Measurements from ENCODE around the gene MAP4. TPM values are rescaled to one million over a fixed set of nuclear protein-coding genes. Genes with fewer than 3 reads are reported as not detected.
"Not testable (repeated sequence)": the region's sequence is repeated elsewhere in the genome, so short reads cannot be mapped to it uniquely, and the experiment has no call there.

Gene MAP4
- polyA plus RNA-seq, 2 of the 4 experiments (the other 2 are of a cell fraction), result 77.7 to 98.5 TPM

- CTCF ChIA-PET, result no interaction called here
- POLR2A ChIA-PET, result no interaction called here
- Histone ChIP-seq H3K4me2 (no peak overlapping the region), H3K4me3 (no peak overlapping the region), H3K4me1 (no peaks in the 10 kb centered on the region), H3K9me3 (no peaks in the 10 kb centered on the region), H3K27ac (no peak overlapping the region)
- ATAC-seq (no peak), FAIRE-seq (no peak), DNase-seq (ENCODE audit: low read depth in 1 of 2, low spot score in 1 of 2) (no peak)
- TF ChIP-seq ZNF302 (CRISPR knock-in tag; IDR thresholded peaks at IDR 0.05), result no peak
- no peak for TF ChIP-seq CBX2 (IDR thresholded peaks at IDR 0.05; ENCODE audit: borderline replicate concordance, low read depth)
- no peak for TF ChIP-seq HOXB13 (CRISPR knock-in tag; IDR thresholded peaks at IDR 0.05; ENCODE audit: low read depth)
- no peak for TF ChIP-seq FOSL2 (IDR thresholded peaks at IDR 0.05)
- no peak for TF ChIP-seq FOSL2 (CRISPR knock-in tag; IDR thresholded peaks at IDR 0.05)
- no peak for TF ChIP-seq FOSB (CRISPR knock-in tag; IDR thresholded peaks at IDR 0.05)
- no peak for TF ChIP-seq ZFP36 (IDR thresholded peaks at IDR 0.05; ENCODE audit: borderline replicate concordance, partially characterized antibody)
- TF ChIP-seq HES2 (IDR thresholded peaks at IDR 0.05), result no peak
- no peak for TF ChIP-seq JUNB (IDR thresholded peaks at IDR 0.05)
- TF ChIP-seq CBX8 (IDR thresholded peaks at IDR 0.05), result no peak
- no peak for TF ChIP-seq HOXB5 (CRISPR knock-in tag; IDR thresholded peaks at IDR 0.05)
- 94% methylated on average over 4 of the region's 4 CpGs for WGBS (ENCODE audit: missing lambda C conversion rate)
These were observed 127.0 kb downstream of the MAP4 start for GRCh38 chr3:47888986-47889757.

GRCh38 chr3:47887991-47888390 is 128.2 kb downstream of the MAP4 start:
- POLR2A ChIA-PET; H3K4me1 ChIP-seq; H3K9me3 ChIP-seq; H3K4me2 ChIP-seq; H3K4me3 ChIP-seq; FAIRE-seq; H3K27ac ChIP-seq; DNase-seq (ENCODE audit: low read depth in 1 of 2, low spot score in 1 of 2); ATAC-seq: not testable (repeated sequence)
- WGBS (ENCODE audit: missing lambda C conversion rate), result 92% methylated on average over 5 of the region's 9 CpGs
- CTCF ChIA-PET, result interaction anchor here (0.6 kb wide), 1 partner anchor 112 kb away, joined by 3 read pairs; no protein-coding TSS in a partner anchor

- Histone ChIP-seq H3K9me3 (no peaks in the 10 kb centered on the region), H3K4me3 (no peak overlapping the region), H3K4me2 (no peak overlapping the region), H3K27ac (no peak overlapping the region), H3K4me1 (no peaks in the 10 kb centered on the region)
- ChIA-PET CTCF (no interaction called here), POLR2A (no interaction called here)
- DNase-seq (ENCODE audit: low read depth in 1 of 2, low spot score in 1 of 2) (no peak), FAIRE-seq (no peak), ATAC-seq (no peak)
- 89% methylated on average over 1 of the region's 1 CpG for WGBS (ENCODE audit: missing lambda C conversion rate)
- TF ChIP-seq E2F6 (IDR thresholded peaks at IDR 0.05; ENCODE audit: borderline replicate concordance, low read depth) (no peak), POLR2A (IDR thresholded peaks at IDR 0.05; ENCODE audit: low read length) (no peak), CBX8 (IDR thresholded peaks at IDR 0.05) (no peak), ZSCAN20 (CRISPR knock-in tag; IDR thresholded peaks at IDR 0.05) (no peak), CHD4 (IDR thresholded peaks at IDR 0.05; ENCODE audit: borderline replicate concordance) (no peak), MAX (IDR thresholded peaks at IDR 0.05) (no peak), HEYL (CRISPR knock-in tag; IDR thresholded peaks at IDR 0.05) (no peak), USF2 (IDR thresholded peaks at IDR 0.05) (no peak), CEBPB (IDR thresholded peaks at IDR 0.05) (no peak), SMC3 (IDR thresholded peaks at IDR 0.05) (no peak), FOSL2 (IDR thresholded peaks at IDR 0.05) (no peak), FOSL2 (CRISPR knock-in tag; IDR thresholded peaks at IDR 0.05) (no peak), ZNF302 (CRISPR knock-in tag; IDR thresholded peaks at IDR 0.05) (no peak), GATA3 (IDR thresholded peaks at IDR 0.05; ENCODE audit: borderline replicate concordance) (no peak), ZC3H11A (IDR thresholded peaks at IDR 0.05) (no peak)
These were observed 131.0 kb downstream of the MAP4 start for GRCh38 chr3:47885168-47885567.

Measured in A549 (cell line).